CD4-positive, alpha-beta T cell treated with Interferon gamma for 1 hour (primary cell): ENCODE data around the gene CDC42EP1.
"Not testable (repeated sequence)": the region's sequence is repeated elsewhere in the genome, so short reads cannot be mapped to it uniquely, and the experiment has no call there.

ENCODE experiments used
- DNase-seq: peaks from one replicate; pipeline ENCODE4 v3.0.0-alpha.2; 2020

CDC42EP1 gene

GRCh38 chr22:37534445-37534844 lies 25.8 kb upstream of the CDC42EP1 start:
- no peak for DNase-seq

GRCh38 chr22:37535159-37535558 lies 25.1 kb upstream of the CDC42EP1 start:
- DNase-seq: no peak

- peak; percentile 91 for DNase-seq
Measured at GRCh38 chr22:37538590-37539357, 21.5 kb upstream of the CDC42EP1 start.

- not testable (repeated sequence) for DNase-seq
Measured at GRCh38 chr22:37539790-37540189, 20.5 kb upstream of the CDC42EP1 start.

GRCh38 chr22:37542416-37542815 lies 17.9 kb upstream of the CDC42EP1 start:
- not testable (repeated sequence) for DNase-seq

GRCh38 chr22:37542959-37543358 lies 17.3 kb upstream of the CDC42EP1 start:
- no peak for DNase-seq

GRCh38 chr22:37544955-37545702 lies 15.2 kb upstream of the CDC42EP1 start:
- DNase-seq: peak; percentile 49

- DNase-seq: no peak
Measured at GRCh38 chr22:37545703-37546436, 14.4 kb upstream of the CDC42EP1 start.

- no peak for DNase-seq
Measured at GRCh38 chr22:37546437-37547250, 13.6 kb upstream of the CDC42EP1 start.

GRCh38 chr22:37547251-37547741 lies 13.0 kb upstream of the CDC42EP1 start:
- no peak for DNase-seq

- no peak for DNase-seq
Measured at GRCh38 chr22:37549704-37550059, 10.6 kb upstream of the CDC42EP1 start.

- DNase-seq: not testable (repeated sequence)
Measured at GRCh38 chr22:37550921-37551320, 9.4 kb upstream of the CDC42EP1 start.

- no peak for DNase-seq
Measured at GRCh38 chr22:37551981-37552380, 8.3 kb upstream of the CDC42EP1 start.

- DNase-seq: no peak
Measured at GRCh38 chr22:37552524-37553163, 7.6 kb upstream of the CDC42EP1 start.

- no peak for DNase-seq
Measured at GRCh38 chr22:37553725-37554124, 6.6 kb upstream of the CDC42EP1 start.

- DNase-seq: no peak
Measured at GRCh38 chr22:37555029-37555428, 5.3 kb upstream of the CDC42EP1 start.

- DNase-seq: no peak
Measured at GRCh38 chr22:37556710-37557109, 3.6 kb upstream of the CDC42EP1 start.

- DNase-seq: no peak
Measured at GRCh38 chr22:37557321-37558001, 2.8 kb upstream of the CDC42EP1 start.

GRCh38 chr22:37558815-37559214 lies 1.5 kb upstream of the CDC42EP1 start:
- DNase-seq: no peak

GRCh38 chr22:37559521-37559900 lies 769 bp upstream of the CDC42EP1 start:
- DNase-seq: no peak

- DNase-seq: no peak
Measured at GRCh38 chr22:37560608-37561211, 430 bp downstream of the CDC42EP1 start.
